ENCODE results near the gene MEGF10.

Gene MEGF10

GRCh38 chr5:127363403-127363802, 72.8 kb downstream of the MEGF10 start:
- no peak for TF ChIP-seq MAX (IDR thresholded peaks at IDR 0.05)
- no peak for TF ChIP-seq TEAD4 (IDR thresholded peaks at IDR 0.05)
- TF ChIP-seq FOXM1 (IDR thresholded peaks at IDR 0.05; ENCODE audit: borderline replicate concordance, low read depth) = no peak

GRCh38 chr5:127367029-127367428, 76.4 kb downstream of the MEGF10 start:
- no peak for TF ChIP-seq CEBPB (IDR thresholded peaks at IDR 0.05)
- TF ChIP-seq REST (IDR thresholded peaks at IDR 0.05; ENCODE audit: low read depth) = no peak
- TF ChIP-seq ZBTB7A (IDR thresholded peaks at IDR 0.05; ENCODE audit: low read depth) = no peak
- TF ChIP-seq NFIC (IDR thresholded peaks at IDR 0.05) = no peak
- no peak for TF ChIP-seq EP300 (IDR thresholded peaks at IDR 0.05; ENCODE audit: borderline replicate concordance)
- no peak for TF ChIP-seq TCF12 (IDR thresholded peaks at IDR 0.05; ENCODE audit: low read depth)
- TF ChIP-seq TAF1 (IDR thresholded peaks at IDR 0.05; ENCODE audit: low read depth) = no peak
- TF ChIP-seq TEAD4 (IDR thresholded peaks at IDR 0.05) = no peak
- TF ChIP-seq MAX (IDR thresholded peaks at IDR 0.05) = no peak
- TF ChIP-seq RAD21 (IDR thresholded peaks at IDR 0.05; ENCODE audit: low read depth) = no peak
- TF ChIP-seq USF1 (IDR thresholded peaks at IDR 0.05) = no peak
- TF ChIP-seq EGR1 (IDR thresholded peaks at IDR 0.05) = no peak
- TF ChIP-seq CREB1 (IDR thresholded peaks at IDR 0.05; ENCODE audit: low read depth) = no peak
- TF ChIP-seq FOXM1 (IDR thresholded peaks at IDR 0.05; ENCODE audit: borderline replicate concordance, low read depth) = no peak

GRCh38 chr5:127367946-127368465, 77.4 kb downstream of the MEGF10 start:
- no peak for TF ChIP-seq EP300 (IDR thresholded peaks at IDR 0.05; ENCODE audit: borderline replicate concordance)
- no peak for TF ChIP-seq RAD21 (IDR thresholded peaks at IDR 0.05; ENCODE audit: low read depth)
- no peak for TF ChIP-seq CEBPB (IDR thresholded peaks at IDR 0.05)
- TF ChIP-seq ZBTB7A (IDR thresholded peaks at IDR 0.05; ENCODE audit: low read depth) = no peak
- no peak for TF ChIP-seq REST (IDR thresholded peaks at IDR 0.05; ENCODE audit: low read depth)
- no peak for TF ChIP-seq MAX (IDR thresholded peaks at IDR 0.05)
- TF ChIP-seq TEAD4 (IDR thresholded peaks at IDR 0.05) = no peak
- no peak for TF ChIP-seq FOXM1 (IDR thresholded peaks at IDR 0.05; ENCODE audit: borderline replicate concordance, low read depth)
- no peak for TF ChIP-seq CREB1 (IDR thresholded peaks at IDR 0.05; ENCODE audit: low read depth)

GRCh38 chr5:127369796-127370195, 79.2 kb downstream of the MEGF10 start:
- no peak for TF ChIP-seq EGR1 (IDR thresholded peaks at IDR 0.05)
- TF ChIP-seq USF1 (IDR thresholded peaks at IDR 0.05) = no peak
- no peak for TF ChIP-seq TEAD4 (IDR thresholded peaks at IDR 0.05)
- no peak for TF ChIP-seq CREB1 (IDR thresholded peaks at IDR 0.05; ENCODE audit: low read depth)
- no peak for TF ChIP-seq TAF1 (IDR thresholded peaks at IDR 0.05; ENCODE audit: low read depth)
- TF ChIP-seq YY1 (IDR thresholded peaks at IDR 0.05; ENCODE audit: low read depth) = no peak
- TF ChIP-seq TCF12 (IDR thresholded peaks at IDR 0.05; ENCODE audit: low read depth) = no peak
- no peak for TF ChIP-seq REST (IDR thresholded peaks at IDR 0.05; ENCODE audit: low read depth)
- TF ChIP-seq NFIC (IDR thresholded peaks at IDR 0.05) = no peak
- no peak for TF ChIP-seq ZBTB7A (IDR thresholded peaks at IDR 0.05; ENCODE audit: low read depth)
- TF ChIP-seq RAD21 (IDR thresholded peaks at IDR 0.05; ENCODE audit: low read depth) = no peak
- TF ChIP-seq FOXM1 (IDR thresholded peaks at IDR 0.05; ENCODE audit: borderline replicate concordance, low read depth) = no peak
- TF ChIP-seq MAX (IDR thresholded peaks at IDR 0.05) = no peak
- no peak for TF ChIP-seq EP300 (IDR thresholded peaks at IDR 0.05; ENCODE audit: borderline replicate concordance)
- TF ChIP-seq CEBPB (IDR thresholded peaks at IDR 0.05) = no peak
